Stimulated activated naive CD8-positive, alpha-beta T cell treated with anti-CD3 and anti-CD28 coated beads, Interleukin-15, amount 100 ng/mL, for 72 hours (primary cell): ENCODE data around the gene SMAGP.

Source experiments
- ATAC-seq: fragments of 150-1000 bp; cut with Tn5 transposase; 2 replicates; pipeline ENCODE4 v1.10.0; 2021; ENCODE audit warnings: mild to moderate bottlenecking, moderate library complexity
- DNase-seq, 2 donors: peaks; one replicate each; pipeline ENCODE4 v3.0.0; 2021 to 2022
- H3K27ac Mint-ChIP-seq, 2 donors: one replicate each; pipeline ENCODE4 v1.8.0; 2022; ENCODE audit warnings: mild to moderate bottlenecking in 2 of 2, mixed read lengths in 2 of 2, moderate library complexity in 2 of 2
- H3K27me3 Mint-ChIP-seq: one replicate; pipeline ENCODE4 v1.8.0; 2022; ENCODE audit warnings: mixed read lengths
- H3K4me1 Mint-ChIP-seq: one replicate; pipeline ENCODE4 v1.8.0; 2022; ENCODE audit warnings: mild to moderate bottlenecking, mixed read lengths
- H3K4me3 Mint-ChIP-seq, 2 donors: one replicate each; pipeline ENCODE4 v1.8.0; 2022; ENCODE audit warnings: mild to moderate bottlenecking in 2 of 2, mixed read lengths in 2 of 2, moderate library complexity in 1 of 2
- H3K9me3 Mint-ChIP-seq, 2 donors: one replicate each; pipeline ENCODE4 v1.8.0; 2022; ENCODE audit warnings: mixed read lengths in 2 of 2

SMAGP gene

DNA sequence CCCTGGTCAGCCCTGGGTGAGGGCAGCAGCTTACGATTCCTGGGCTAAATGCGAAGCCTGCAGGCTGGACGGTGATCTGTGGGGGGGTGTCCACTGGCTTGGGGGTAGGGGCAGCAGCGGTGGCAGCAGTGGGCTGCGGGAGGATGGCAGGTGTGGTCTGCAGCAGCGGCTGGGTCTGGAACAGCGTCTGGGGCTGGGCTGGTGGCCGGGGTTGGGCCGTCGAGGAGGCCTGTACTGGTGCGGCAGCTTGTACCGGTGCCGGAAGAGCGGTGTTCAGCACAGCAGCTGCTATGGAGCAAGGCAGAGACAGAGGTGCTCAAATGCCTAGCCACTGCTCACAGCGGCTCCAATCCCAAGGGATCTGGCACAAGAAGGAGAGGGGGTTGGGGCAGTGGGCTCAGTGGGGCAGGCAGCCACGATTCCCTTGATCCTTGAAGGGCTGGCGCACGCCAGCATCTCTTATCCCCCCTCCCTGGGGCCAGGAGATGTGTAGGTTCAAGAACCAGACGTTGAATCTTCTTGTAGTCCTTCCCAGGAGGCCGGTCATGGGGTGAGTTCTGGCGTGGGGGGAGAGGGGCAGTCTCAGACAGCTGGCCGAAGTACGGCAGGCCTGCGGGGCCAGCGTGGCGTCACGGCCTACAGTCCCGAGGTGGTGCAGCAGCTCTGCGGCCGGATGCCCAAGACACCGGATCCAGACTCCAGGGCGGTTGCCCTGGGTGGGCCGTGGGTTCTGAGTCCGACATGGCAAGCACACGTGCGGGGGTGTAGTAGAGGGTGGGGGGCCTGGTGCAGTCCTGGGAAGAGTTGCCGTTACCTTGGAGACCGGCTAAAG lies 72.3 kb downstream of the SMAGP start:
- no peaks in the 10 kb centered on the region for H3K27me3 Mint-ChIP-seq
- DNase-seq, result no peak
- no peak overlapping the region for H3K4me3 Mint-ChIP-seq
- ATAC-seq, result no peak
- H3K4me1 Mint-ChIP-seq, result peaks cover 3% of the 10 kb centered on the region
- no peaks in the 10 kb centered on the region for H3K9me3 Mint-ChIP-seq
- no peak overlapping the region for H3K27ac Mint-ChIP-seq

DNA sequence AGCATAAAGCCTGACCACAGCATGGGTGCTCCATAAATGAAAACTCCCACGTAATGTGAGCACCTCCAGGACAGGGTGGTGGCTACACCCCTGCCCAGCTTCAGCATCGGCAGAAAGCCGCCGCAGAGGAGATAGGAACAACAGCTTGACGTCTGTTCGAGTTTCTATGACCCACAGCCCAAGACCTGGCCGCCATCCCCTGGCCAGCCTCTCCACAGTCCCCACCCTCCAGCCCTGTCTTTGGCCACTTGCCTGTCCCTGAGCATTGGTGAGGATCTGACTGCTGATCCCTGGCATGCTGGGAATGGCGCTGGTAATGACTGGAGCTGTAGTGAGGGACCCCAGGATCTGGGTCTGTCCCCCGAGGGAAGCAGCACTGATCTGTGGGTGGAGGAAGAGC lies 73.7 kb downstream of the SMAGP start:
- no peak for ATAC-seq
- H3K9me3 Mint-ChIP-seq, result no peaks in the 10 kb centered on the region
- DNase-seq, result no peak
- peak overlapping the region in 1 of 2 donors; percentile 3 for H3K27ac Mint-ChIP-seq
- H3K4me1 Mint-ChIP-seq, result no peaks in the 10 kb centered on the region
- no peak overlapping the region for H3K4me3 Mint-ChIP-seq
- no peaks in the 10 kb centered on the region for H3K27me3 Mint-ChIP-seq

DNA sequence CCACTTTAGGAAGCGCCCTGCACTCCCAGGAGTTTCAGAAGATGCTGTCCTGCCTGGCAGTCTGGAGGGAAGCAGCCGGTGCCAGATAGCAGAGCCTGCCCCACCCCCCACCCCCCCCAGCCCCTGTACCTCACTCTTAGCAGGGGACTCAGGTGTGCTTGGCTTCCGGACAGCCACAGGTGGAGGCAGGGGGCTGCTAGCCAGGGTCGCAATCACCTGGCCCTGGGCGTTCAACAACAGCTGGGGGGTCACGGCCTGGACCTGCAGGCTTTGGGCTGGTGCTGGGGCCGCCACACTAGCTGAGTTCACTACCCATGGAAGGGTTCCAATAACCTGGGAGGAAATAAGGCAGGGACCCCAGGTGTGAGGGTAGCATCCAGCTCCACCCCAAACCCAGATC lies 74.4 kb downstream of the SMAGP start:
- no peak for ATAC-seq
- Mint-ChIP-seq H3K4me3 (no peak overlapping the region), H3K27me3 (no peaks in the 10 kb centered on the region), H3K4me1 (no peaks in the 10 kb centered on the region), H3K9me3 (no peaks in the 10 kb centered on the region), H3K27ac (peak overlapping the region in 1 of 2 donors; percentile 12)
- no peak for DNase-seq
